HG03442 (cell line): ENCODE measurements around the gene COX8C.

Experiments used
- ATAC-seq: cut with Tn5 transposase; IDR thresholded peaks from one replicate; pipeline ENCODE4 v1.9.1; 2021; ENCODE audit warnings: mild to moderate bottlenecking, moderate library complexity; ENCODE audit not compliant: unreplicated experiment

The COX8C gene, protein sequence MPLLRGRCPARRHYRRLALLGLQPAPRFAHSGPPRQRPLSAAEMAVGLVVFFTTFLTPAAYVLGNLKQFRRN

GRCh38 chr14:93346926-93347721 is at the start of gene COX8C:
Gene COX8C (plus strand): TSS chr14:93347182. CDS start chr14:93347269, 87 bp downstream.
- no peak for ATAC-seq

DNA sequence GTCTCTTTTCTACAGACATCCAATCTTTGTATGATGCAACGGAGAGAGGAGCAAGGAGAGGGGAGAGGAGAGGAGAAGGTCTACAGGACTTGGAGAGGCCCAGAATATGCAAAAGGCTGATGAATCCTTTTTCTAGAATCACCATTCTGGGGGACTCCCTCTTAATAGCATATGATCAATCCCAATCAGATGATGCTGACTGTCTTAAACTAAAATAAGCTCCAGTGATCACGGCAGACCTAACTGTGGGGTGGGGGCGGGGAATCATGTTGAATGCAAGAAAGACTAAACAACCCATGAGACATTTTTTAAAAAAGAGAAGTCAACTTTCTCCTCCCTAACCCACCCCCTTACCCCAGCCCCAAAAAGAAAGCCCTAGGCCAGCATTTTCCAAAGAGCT is 47.6 kb upstream of the COX8C start:
- no peak for ATAC-seq

- ATAC-seq = no peak
Observed at GRCh38 chr14:93299866-93300265, 47.1 kb upstream of the COX8C start.

DNA sequence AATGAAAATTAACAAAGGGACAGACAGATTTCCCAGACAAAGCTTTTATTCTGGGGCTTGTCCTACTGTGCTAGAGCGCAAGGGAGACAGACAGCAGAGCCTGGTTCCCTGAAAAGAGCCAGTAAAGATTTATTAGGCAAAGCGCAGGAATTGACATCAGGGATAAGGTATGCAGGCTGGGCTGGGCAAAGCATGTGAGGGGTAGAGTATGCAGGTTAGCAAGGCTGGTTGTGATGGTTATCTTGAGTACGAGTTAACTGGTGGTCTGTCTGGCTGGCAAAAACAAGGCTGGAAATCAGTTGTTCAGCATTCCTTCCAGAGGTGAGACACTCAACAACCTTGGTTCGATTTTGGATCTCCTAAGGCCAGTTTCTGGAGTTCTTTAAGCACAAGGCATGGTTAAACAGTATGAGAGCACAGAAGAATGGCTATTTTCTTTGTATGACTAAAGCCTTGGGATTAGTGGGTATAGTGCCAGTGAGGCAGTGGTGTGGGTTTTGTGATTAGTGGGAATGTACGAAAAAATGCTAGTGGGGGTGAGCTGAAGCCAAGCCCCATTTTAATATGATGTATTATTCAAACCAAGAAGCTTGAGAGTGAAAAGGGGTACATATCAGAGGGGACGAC is 45.0 kb upstream of the COX8C start:
- no peak for ATAC-seq

GRCh38 chr14:93302688-93303581 is 44.0 kb upstream of the COX8C start:
- no peak for ATAC-seq

DNA sequence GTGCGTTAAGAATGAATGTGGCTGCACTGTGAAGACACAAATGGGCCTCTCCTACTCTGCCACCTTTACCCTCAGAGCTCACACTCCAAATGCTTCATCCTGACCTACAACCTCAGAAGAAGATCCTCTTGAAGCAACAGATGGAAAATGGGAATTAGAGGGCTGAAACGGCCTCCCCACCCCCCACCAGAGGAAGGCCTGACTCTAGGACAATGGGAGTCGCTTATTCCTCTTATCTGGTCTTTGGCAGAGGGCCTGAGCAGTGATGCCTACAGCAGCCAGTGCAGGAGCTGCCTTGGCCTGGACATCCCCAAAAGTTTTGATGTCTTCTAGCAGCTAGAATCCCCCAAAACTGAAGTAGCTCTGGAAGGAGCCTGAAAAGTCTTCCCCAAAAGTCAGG is 43.3 kb upstream of the COX8C start:
- no peak for ATAC-seq

- no peak for ATAC-seq
Observed at GRCh38 chr14:93304771-93305170, 42.2 kb upstream of the COX8C start.

GRCh38 chr14:93305725-93306418 is 41.1 kb upstream of the COX8C start:
- ATAC-seq = no peak

GRCh38 chr14:93306812-93307211 is 40.2 kb upstream of the COX8C start:
- no peak for ATAC-seq

GRCh38 chr14:93308686-93309345 is 38.2 kb upstream of the COX8C start:
- ATAC-seq = no peak

- ATAC-seq = no peak
Observed at GRCh38 chr14:93309427-93309966, 37.5 kb upstream of the COX8C start.

DNA sequence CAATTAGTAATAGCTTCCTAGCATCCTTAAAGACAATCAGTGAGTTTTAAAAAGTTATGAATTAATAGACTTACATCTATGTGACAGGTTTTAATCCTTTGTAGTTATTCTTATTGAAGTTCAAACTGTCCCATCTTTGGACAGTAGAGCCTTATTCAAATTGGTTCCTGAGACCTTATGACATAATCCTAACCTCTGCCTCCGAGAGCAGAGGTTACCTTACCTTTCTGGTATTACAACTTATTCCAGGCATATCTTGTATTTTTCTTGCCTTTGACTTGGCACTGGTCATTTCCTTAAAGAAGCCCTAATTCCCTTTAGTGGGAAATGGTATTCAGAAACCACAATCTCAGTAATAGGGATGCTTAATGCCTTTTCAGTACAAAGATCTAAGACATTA is 35.9 kb upstream of the COX8C start:
- ATAC-seq = no peak

GRCh38 chr14:93315575-93315974 is 31.4 kb upstream of the COX8C start:
- no peak for ATAC-seq

DNA sequence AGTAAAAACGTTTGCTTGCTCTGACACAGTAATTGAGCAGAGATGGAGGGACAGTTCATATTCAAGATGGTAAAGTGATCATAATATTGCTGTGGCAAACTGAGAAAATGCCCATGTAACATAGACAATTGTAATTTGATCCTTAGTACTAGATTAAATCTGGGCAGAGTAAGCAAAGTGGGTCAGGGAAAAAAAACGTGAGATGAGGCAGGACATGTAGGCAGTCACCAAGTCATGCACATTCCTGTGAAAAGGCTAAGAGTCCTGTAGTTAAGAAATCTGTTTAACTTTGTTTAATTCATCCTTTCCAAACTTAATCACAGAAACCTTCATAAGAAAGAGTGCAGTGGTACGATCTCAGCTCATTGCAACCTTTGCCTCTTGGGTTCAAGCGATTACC is 30.3 kb upstream of the COX8C start:
- ATAC-seq = no peak

DNA sequence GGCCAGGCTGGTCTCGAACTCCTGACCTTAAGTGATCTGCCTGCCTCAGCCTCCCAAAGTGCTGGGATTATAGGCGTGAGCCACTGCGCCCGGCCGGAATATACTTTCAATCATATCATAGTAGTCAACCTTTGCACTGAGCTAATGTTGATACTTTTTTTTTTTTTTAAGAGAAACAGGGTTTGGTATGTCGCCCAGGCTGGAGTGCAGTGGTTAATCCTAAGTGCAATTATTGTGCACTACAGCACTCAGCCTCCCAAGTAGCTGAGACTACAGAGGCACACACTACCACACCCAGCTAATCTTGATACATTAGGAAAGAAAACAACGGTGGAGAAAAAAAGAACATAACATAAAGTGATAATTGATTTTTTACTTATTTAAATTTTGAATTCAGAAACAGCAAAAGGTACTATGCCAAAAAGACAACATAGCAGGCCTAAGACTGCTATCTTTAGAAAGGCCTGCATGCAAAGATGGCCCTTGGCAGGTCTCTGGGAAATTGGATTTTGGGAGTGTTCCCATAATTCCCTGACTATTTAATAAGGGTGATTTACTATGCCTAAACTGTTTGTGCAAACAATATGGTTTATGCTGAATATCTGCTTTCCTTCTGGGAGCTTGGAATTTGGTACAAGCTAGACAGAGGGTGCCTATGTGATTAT is 29.6 kb upstream of the COX8C start:
- ATAC-seq = no peak

DNA sequence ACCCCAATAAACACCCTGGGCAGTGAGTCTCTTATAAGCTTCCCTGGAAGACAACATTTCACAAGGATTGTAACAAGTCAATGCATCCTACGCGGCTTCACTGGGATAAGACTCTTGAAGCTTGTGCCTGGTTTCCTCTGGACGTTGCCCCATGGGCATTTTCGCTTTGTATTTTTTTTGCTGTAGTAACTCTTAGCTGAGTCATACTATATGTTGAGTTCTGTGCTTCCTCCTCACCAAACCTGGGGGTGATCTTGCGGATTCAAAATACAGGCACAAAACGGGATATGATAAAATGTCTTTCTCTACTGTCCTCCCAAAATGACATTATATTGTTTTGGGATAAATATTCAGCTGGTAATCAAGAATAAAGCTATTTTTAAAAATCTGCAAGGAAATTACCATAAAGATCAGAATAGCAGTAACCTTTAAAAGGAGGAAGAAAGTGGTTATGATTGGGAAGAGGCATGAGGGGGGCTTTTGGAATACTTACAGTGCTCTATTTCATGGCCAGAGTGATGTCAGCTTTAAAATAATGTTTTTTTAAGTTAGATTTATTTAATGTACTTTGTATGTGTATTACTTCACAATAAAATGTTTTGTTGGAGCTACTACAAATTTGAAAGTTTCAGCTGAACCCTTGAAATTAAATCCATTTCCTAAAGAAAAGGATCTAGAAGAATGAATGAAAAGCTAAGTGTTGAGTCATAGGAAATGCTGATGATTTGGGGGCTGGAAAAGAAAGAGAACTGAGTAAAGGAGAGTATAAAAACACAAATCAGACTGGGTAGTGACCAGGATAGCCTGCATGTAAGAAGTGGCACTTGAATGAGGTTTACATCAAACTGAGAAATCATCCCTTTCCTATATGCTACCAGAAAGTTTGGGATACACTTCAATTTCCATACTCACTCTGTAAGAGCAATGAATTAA is 28.8 kb upstream of the COX8C start:
- no peak for ATAC-seq

DNA sequence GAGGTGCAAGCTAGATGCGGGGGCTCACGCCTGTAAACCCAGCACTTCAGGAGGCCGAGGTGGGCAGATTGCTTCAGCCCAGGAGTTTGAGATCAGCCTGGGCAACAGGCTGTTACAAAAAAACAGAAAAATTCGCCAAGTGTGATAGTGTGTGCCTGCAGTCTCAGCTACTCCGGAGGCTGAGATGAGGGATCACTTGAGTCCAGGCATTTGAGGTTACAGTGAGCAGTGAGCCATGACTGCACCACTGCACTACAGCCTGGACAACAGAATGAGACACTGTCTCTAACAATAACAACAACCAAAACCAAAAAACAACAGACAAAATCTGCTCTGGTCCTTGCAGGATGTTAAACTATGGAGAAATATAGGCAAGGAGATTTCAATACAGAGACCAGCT is 28.1 kb upstream of the COX8C start:
- no peak for ATAC-seq

- ATAC-seq = no peak
Observed at GRCh38 chr14:93319494-93319893, 27.5 kb upstream of the COX8C start.
